NCI-H2196 (cell line): ENCODE measurements around the gene SMG1.
"Not testable (repeated sequence)": the region's sequence is repeated elsewhere in the genome, so short reads cannot be mapped to it uniquely, and the experiment has no call there.

ENCODE experiments used
- DNase-seq: peaks from one replicate; lab custom pipeline; 2025; ENCODE audit not compliant: unreplicated experiment; lab: John Stamatoyannopoulos, UW

SMG1 gene

DNA sequence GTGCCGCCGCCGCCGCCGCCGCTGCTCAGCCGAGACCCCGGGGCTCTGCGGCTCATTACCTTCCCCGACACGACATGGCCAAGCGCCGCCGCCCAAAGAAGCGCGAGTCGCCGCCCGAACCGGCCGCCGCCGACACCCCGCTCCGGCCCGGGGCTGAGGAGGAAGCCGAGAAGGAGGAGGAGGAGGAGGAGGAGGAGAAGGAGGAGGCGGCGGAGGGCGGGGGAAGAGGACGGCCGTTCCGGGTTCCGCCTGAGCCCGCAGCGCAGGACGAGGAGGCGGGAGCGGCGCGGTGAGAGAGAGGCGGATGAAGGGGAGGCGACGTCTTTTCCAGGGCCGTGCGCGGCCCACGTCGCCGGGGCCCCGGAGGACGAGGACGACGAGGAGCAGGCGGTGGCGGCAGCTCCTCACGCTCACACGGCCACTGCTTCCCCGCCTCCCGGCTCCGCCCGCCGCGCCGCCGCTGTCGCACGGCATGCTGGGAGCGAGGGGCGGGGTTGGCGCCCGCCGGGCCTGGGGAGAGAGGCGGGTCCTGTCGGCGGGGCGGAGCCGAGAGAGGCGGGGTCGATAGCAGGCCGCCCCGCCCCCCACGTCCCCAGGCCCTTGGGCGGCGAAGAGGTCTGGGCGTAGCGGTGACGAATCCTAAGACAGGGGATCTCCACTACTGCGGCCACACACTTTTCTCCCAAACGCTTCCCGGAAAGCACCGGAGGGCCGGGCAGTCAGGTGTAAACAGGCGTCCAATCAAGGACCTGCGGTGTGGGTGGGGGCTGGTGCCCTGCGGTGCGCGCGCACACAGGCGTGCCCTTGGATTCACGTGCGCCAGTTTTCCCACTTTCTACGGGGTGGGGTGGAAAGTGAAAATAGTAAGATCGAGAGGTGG, at the start of gene SMG1:
Gene SMG1, minus strand, starts transcription at position 423 of the 880 bp plus-strand sequence. Its CDS starts 367 bp downstream, at position 56.
- DNase-seq = peak; percentile 97

DNA sequence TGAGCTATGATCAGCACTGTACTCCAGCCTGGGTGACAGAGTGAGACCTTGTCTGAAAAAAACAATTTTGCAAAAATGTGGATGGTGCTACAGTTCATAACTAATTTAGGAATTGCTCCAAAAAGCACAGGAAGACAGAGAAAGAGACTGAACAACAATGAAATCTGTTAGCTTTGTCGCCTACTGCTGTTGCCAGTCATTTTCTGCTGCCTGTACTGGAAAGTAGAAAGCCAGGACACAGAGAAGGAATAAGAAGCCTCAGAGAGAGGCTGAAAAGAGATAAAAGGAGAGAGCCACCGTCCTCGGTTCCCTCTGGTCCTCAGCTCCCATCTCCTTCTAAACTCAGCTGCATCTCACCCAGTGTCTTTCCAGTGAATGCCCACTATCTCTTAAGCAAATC, 48.9 kb upstream of the SMG1 start:
- DNase-seq = no peak

GRCh38 chr16:18969855-18970240, 43.6 kb upstream of the SMG1 start:
- no peak for DNase-seq

DNA sequence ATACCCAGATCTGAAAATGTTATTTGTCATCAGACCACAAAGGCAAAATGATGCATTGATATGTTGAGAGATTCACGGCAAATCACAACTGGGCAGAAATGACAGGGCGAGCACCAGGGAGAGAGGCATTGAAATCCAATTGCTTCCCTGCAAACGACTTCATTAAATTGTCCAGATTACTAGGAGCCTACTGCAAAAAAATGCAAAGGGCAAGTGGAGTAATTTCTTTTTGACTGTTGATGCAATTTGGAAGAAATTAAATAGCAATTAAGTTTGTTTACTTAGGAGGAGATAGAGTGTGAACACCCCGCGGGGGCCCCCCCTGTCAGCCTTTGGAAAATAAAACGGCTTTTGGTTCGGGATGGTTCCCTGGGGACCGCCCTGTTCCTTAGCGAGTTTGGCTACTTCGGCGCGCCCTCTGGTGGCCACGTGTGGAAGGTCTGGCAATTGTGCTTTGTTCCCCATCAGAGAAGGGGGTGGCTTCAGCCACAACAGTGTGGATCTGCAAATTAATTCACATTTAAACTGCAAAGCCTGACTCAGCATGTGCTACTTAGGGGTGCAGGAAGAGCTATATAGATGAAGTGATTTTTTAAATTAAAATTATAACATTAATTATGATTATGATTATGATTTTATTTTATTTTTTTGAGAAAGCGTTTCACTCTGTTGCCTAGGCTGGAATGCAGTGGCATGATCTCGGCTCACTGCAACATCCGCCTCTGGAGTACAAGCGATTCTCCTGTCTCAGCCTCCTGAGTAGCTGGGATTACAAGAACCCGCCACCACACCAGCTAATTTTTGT, 43.0 kb upstream of the SMG1 start:
- peak; percentile 82 for DNase-seq

GRCh38 chr16:18966791-18967190, 40.6 kb upstream of the SMG1 start:
- no peak for DNase-seq

GRCh38 chr16:18965555-18965954, 39.3 kb upstream of the SMG1 start:
- DNase-seq = no peak

DNA sequence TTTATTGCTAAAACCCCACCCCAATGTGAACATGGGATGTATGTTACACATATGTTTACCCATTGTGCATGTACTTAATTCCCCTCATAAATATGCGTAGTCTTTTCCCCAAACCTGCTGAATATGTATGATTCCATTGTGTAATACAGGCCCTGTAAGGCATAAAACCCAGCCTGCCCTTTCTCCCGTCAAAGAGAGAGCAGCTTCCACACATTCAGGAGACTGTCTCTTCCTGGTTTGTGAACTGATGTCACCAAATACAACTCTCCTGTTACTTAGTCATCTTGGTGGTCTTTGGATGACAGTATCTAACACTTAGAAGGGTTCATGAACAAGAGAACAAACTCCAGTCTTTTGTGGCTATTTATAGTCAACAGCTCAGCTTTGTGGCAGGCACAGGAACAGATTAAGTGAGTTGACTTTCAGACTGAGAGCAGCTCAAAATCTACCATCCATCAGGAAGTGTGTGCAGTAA, 32.9 kb upstream of the SMG1 start:
- DNase-seq = no peak

- no peak for DNase-seq
These were observed 32.4 kb upstream of the SMG1 start for GRCh38 chr16:18958621-18959029.

- not testable (repeated sequence) for DNase-seq
These were observed 30.5 kb upstream of the SMG1 start for GRCh38 chr16:18956658-18957241.

GRCh38 chr16:18955874-18956580, 29.8 kb upstream of the SMG1 start:
- DNase-seq = not testable (repeated sequence)

DNA sequence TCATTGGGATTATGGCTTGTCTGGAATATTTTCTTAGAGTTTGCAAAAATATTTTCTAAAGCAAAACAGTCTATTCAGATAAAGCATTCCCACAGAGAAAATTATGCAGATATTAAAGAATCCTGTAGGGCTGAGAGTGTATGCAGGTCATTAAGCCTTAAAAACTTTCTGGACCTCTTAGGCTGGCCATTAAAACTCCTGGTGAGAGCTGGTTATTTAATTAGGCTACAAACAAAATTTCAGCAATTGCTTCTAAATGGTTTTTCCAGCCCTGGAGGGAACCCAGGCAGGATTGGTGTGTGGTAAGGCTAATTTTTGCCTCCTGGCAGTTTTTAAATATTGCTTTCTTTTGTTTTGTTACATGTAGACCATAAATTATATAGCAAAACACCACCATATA, 27.3 kb upstream of the SMG1 start:
- no peak for DNase-seq

DNA sequence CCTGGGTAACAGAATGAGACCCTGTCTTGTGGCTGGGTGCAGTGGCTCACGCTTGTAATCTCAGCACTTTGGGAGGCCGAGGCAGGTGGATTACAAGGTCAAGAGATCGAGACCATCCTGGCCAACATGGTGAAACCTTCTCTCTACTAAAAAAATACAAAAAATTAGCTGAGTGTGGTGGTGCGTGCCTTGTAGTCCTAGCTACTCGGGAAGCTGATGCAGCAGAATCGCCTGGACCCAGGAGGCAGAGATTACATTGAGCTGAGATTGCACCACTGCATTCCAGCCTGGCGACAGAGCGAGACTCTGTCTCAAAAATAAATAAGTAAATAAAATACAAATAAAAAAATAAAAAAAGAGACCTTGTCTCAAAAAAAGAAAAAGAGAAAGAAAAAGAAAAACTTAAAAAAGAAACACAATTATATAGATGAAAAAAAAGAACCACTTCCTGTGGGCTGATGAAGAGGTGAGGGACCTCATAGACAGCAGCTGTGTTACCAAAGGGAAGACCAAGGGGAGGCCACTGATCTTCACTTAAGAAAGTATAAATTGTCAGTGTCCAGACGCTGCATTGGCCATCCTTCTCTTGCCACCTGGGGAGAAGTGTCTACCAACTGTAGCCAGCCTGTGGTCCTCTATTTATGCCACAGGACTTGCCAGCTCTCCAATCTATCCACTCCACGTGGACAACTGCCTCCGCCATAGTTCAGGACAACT, 24.4 kb upstream of the SMG1 start:
- DNase-seq = no peak

GRCh38 chr16:18948372-18949020, 22.3 kb upstream of the SMG1 start:
- DNase-seq = no peak

- no peak for DNase-seq
These were observed 19.0 kb upstream of the SMG1 start for GRCh38 chr16:18945233-18945632.

DNA sequence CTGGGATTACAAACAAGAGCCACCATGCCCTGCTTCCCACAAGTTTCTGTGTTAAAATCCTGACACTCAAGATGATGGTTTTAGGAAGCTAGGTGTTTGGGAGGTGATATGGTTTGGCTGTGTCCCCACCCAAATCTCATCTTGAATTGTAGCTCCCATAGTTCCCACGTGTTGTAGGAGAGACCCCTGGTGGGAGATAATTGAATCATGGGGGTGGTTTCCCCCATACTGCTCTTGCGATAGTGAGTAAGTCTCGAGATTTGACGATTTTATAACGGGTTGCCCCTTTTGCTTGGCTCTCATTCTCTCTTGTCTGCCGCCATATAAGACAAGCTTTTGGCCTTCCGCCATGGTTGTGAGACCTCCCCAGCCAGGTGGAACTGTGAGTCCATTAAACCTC, 17.2 kb upstream of the SMG1 start:
- DNase-seq = no peak

DNA sequence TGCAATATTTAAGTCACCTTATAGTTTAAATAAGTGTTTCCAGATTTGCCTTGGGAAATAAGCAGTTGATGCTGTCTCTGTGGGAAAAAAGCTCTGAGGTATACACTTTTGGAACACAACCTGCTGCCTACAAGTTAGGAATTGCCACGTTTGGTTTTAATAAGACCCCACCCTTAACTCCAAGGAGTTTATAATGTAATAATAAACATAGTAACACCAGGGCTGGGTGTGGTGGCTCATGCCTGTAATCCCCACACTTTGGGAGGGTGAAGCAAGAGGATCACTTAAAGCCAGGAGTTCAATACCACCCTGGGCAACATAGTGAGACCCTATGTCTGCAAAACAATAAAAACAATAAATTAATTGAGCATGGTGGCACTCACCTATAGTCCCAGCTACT, 15.9 kb upstream of the SMG1 start:
- no peak for DNase-seq

GRCh38 chr16:18941471-18941870, 15.3 kb upstream of the SMG1 start:
- no peak for DNase-seq

GRCh38 chr16:18938986-18939385, 12.8 kb upstream of the SMG1 start:
- DNase-seq = no peak

GRCh38 chr16:18937390-18937789, 11.2 kb upstream of the SMG1 start:
- DNase-seq = no peak
